Retina (tissue), 1 donor: ENCODE data around the gene GRAP.

Source experiments
- DNase-seq: peaks from one replicate; pipeline ENCODE4 v3.0.0-alpha.2; 2016

GRAP gene

DNA sequence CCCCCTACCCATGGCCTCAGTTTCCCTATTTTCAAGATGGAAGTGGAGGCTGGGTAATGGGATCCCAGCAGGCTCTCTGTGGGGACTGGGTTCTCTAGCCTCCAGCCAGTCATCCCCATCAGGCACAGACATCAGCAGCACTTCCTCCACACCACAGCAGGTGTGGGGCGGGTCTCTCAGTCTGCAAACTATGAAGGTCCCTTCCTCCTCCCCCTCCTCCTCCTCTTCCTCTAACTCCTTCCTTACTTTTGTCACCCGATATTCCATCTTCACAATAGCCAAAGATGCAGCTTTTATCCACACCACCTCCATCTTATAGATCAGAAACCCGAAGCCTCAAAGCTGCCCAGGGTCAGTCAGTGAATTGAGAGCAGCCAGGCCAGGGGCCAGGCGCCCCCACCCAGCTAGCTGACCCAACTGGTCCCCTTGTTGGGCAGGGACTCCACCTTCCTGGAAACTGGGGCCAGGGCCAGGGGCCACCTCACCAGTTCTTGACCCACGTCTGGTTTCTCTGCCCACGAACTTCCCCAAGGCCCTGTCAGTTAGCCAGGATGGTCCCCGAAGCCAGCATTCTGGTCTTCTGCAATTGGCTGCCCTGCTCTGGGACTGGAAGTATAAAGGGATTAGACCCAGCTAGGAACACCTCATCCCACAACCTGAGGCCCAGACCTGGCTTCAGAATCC is 44.7 kb downstream of the GRAP start:
- no peak for DNase-seq

DNA sequence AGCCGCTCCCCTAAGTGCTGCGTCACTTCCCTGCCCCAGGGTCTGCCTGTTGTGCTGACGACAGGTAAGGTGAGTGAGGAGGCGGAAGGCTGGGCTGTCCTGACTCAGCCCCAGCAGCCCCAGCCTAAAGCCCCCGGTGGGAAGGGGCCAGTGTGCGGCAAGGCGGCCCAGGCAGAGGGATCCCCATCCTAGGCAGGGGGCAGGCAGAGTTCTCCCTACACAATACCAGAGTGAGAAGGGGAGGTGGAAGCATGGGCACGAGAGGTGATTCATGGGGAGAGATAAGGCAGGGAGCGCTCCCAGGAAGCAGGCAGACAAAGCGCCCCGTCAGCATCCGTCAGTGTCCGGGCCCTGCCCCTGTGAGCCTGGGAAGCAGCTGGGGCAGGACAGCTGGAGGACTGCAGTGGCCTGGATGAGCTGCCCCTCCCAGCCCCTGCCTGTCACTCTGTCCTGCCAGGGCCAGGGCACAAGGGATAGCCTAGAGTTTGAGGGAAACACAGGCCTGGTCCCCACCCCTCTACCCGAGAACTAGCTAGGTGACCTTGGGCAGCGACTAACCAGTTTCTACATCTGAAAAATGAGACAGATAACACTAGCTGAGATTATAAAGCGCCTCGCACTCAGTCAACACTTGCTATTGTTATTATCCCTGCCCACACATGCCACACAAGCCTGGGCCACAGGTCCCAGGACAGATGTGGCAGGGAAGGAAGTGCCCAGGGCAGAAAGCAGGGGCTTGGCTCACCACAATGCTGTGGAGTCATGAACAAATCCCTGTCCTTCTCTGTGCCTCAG is 46.0 kb downstream of the GRAP start:
- no peak for DNase-seq

DNA sequence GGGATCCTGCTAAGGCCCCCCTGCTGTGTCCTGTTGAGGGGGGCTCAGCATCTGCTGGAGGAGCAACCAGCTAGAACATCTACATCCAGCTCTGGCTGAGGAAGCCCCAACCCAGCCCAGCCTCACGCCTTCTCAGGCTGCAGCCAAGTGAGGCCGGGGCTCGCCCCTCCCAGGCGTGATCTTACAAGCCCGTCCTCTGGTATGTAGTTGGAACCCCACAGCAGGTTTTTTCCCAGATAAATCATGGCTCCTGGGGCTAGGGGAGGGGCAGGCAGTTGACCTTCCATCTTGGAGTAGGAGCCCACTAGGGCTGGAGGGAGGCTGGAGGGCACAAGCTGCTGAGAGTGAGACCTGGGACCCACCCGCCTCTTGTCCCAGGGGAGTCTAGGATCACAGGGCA is 46.8 kb downstream of the GRAP start:
- DNase-seq = no peak

DNA sequence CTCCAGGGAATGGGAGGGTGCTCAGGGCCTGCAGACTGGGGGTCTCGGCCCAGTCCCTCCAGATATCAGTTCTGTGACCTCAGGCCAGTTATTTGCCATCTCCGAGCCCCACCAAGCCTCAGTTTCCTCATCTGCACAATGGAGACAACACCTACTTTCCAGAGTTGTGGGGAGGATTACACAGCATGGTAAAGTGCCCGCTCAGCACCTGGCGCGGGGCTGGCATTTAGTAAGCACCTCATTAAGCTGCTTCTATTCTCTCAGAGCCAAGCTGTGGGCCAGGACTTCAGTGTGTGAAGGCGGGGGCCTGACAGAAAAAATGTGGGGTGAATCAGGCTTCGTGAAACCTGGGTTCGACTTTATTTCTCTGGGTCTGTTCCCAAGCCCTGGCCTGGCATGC is 47.4 kb downstream of the GRAP start:
- DNase-seq = no peak

DNA sequence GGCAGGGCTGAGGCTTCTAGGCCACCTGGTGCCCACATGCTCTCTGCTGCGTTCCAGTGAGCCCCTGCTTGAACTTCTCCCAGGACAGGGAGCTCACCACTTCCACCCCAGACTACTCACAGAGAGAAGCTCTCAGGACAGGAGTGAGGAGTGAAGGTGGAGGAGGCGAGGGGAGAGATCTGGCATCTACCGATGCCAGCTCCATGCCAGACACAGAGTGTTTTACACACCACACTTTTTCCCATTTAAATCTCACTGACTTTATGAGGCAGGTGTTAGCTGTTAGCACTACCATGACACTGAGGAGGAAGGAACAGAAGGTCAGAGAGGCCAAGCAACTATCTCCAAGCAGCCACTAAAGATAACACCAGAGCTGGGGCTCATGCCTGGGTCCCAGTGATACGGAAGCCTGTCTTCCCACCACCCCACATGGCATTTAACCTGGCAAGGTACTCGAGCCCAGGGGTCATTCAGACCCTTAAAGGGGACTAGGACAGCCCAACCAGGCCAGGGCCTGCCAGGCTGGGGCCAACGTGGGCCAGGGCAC is 49.0 kb downstream of the GRAP start:
- DNase-seq = no peak

DNA sequence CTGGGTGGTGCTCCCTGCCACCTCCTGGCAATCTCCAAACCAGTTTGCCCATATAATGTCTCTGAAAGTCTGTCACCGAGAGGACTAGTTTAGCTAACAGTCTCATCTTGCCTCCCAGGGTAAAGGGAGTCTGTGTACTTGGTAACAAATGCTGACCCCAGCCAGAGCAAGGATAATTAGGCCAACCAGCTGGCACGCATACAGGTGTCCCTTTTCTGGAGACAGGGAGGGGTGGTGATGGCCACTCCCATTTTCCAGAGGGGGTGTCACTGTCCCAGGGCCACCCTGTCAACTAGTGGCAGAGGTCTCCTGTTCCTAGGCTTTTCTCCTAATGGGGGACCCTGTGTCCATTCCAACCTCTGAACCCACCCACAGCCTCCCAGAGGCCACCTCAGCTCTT is 50.3 kb downstream of the GRAP start:
- DNase-seq = no peak

DNA sequence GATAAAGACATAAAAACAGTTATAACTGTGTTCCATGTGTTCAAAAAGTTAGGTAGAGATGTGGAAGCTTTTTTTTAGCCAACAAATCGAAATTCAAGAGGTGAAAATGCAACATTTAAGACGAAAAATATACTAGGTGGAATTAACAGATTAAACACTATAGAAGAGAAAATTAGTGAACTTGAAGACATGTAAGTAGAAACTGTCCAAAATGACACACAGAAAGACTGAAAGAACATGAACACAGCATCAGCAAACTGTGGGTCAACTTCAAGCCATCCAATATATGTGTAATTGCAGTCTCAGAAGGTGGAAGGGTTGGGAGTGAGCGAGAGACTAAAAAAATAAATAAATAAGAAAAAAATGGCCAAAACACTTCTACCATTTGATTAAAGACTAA is 51.5 kb downstream of the GRAP start:
- no peak for DNase-seq

DNA sequence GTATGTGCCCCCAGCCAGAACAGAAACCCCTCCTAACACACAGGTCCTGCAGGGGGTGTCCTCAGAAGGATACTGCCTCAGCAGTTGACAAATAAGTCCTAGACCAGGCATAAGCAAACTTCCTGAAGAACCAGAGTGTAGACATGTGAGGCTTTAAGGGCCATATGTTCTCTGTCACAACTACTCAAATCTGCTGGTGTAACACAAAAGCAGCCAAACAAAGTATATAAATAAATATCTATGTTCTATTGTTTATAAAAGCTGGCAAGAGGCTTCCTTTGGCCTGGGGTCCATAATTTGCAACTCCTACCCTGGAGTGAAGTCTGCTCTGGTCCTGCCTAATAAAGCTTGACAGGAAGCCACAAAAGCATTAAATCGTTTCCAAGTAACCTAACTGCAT is 52.1 kb downstream of the GRAP start:
- no peak for DNase-seq

DNA sequence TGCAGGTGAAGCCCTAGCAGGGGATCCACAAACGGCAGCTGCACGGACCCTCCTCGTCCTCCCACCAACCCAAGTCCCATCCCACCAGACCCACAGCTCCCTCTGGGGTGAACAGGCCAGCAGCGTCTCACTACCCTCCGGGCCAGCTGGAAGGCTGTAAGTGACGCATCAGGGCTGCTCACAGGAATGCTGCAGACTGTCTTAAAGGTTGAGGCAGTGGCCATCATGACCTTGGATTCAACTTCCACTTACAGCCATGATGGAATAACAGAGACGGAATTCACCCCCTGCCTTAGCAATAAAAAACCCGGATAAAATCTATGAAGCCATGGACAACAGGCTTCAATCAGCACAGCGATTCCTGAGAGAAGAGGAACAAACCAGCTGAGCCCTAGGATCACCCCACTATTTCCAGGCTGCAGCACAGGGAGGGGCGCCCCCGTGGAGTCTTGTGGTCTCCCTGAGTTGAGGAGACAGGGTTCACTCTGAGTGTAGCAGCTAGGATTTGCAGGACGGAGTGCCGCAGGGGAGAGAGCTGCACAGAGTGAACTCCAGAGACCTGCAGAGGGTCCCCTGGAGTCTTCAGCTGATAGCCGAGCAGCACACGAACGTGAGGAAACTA is 52.7 kb downstream of the GRAP start:
- no peak for DNase-seq

DNA sequence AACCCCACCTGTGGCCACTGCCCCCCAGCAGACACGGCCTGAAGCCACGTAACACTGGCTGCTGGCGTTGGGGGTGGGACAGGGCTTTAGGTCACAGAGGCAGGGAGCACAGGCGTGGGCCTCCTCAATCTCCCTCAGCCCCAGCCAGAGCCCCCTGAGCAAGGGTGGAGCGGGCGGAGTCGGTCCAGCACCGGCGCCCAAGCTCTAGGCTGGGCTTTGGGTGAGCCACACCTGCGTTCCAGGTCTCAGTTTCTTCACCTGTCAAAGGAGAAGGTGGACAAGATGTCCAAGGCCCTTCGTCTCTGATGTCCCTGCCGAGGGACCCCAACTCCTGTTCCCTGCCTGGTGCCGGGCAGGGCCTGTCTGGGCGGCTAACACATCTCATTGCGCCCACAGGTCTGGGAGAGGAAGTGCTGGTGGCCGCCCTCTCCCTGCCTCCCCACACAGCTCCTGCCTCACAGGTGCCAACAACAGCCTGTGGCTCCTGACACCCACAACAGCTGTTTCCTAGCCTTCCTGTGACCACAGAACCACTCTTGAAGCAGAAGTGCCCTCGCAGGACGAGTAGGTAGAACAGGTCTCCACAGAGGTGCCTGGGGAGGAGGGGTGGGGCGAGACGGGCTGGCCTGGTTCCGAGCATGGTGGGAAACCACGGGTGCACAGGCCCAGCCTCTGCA is 54.2 kb downstream of the GRAP start:
- DNase-seq = no peak

DNA sequence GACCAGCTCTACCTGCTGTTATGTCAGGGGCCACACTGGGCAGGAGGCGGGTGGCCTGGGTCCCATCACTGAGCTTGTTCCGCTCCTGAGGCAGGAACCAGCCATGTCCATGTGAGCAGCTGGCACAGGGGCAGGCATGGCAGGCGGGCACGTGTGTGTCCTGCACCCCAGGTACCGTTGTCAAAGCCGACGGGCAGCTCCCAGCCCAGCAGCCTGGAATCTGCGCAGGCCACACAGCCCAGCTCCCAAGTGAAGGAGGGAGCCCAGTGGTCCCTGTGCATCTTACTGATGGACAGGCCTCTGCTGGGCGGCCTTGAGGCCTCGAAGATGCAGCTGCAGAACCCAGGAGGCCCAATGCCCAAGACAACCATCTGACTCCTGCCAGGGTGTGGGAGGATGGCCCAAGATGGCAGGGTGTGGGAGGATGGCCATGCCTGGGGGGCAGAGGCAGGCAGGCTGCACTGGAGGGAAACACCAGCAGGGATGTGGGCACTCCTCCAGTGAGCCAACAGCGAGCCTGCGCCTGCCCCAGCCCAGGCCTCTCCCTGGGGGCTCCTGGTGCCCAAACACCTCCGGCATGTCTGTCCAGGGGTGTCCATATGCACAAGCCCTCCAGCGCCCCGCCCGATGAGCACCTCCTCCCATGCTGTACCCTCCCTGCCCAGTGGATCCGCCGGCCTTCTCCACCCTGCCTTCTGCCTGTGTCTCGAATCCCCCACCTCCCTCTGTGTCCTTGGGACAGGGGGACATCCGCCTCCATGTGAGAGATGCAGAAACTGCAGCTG is 55.0 kb downstream of the GRAP start:
- no peak for DNase-seq

DNA sequence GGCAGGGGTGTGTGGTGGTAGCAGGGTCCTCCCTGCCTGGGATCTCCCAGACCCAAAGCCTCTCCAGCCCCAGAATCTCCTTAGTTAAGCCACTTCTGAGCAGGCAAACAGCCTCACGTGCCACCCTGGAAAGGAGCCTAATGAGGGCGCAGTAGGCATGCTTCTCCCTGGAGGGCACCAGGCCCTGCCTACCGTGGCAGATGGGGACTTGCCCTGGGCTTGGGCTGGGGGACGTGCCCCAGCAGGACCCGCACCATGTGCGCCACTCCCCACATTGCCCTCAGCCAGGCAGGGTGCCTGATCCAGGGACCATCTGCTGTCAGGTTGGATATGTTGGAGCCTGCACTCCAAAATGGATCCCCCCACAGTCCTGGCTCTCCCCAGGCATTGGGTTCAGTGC is 56.4 kb downstream of the GRAP start:
- no peak for DNase-seq

DNA sequence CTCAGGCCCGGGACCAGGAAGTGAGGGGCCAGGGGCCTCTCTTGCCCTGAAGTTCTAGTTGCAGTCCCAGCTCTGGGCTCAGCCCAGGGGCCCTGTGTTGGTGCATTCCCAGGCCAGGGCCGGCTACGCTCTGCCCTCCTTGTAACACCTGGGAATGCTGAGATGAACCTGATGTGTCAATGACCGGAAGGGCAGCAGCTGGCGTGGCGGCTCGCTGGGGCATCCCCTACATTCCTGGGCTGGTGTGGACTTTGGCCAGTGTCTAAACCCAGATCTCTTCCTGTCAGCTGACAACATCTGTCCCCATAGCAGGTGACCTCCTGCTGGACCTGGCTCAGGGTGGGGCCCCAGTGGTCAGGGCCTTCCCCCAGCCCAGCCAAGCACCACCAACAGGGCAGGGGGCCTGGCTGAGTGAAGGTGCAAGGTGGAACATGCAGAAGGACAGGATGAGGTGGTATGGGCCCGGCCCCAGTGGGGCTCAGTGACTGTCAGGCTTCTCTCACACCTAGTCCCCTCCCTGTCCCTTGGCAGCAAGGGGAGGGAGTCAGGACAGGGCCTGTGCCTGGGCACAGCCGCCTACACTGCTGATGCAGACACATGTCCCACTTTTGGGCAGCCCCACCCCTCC is 58.1 kb downstream of the GRAP start:
- DNase-seq = no peak

DNA sequence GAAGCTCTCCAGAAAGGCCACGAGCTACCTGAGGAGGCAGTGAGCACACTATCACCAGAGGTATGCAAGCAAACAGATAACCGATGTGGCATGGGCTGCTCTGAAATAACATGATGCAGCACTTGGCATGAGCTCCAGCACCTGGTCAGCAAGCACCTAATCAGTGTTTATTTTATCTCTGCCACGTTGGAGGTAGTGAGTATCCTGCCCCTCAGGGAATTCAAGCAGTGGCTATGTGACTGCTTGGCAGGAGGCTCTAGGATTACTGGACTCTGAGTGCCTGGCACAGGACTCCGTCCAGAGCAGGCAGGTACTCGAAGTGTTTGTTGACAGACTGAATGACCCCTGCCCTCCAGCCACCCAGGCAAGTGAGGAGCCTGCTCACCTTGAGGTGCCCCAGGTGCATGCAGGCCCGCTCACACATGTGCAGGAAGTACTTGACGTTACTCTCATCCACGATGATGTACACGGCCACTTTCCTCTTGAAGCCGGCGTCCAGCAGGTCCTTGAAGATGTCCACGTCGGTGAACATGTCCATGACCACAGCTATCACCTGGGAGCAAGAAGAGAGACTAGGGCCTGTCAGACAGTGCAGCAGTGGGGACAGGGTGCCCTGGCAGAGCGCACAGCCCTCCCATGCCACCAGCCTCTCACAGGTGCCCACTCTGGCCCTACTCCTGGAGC is 58.8 kb downstream of the GRAP start:
- no peak for DNase-seq

DNA sequence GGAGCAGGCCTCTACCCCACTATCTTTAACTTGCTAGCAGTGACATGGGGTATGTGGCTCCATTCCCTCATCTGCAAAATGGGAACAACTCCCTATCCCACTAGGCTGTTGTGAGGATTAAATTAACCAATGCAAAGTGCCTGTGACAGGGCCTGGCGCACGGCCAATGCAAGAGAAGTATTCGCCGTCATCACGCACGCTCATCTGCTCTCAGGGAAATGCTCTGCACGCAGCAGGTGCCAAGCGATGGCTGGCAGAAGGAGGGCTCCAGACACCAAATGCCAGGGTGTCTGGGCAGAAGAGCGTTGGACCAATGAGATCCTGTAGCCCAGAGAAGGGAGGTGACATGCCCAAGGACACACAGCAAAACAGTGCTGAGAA is 59.5 kb downstream of the GRAP start:
- DNase-seq = no peak

DNA sequence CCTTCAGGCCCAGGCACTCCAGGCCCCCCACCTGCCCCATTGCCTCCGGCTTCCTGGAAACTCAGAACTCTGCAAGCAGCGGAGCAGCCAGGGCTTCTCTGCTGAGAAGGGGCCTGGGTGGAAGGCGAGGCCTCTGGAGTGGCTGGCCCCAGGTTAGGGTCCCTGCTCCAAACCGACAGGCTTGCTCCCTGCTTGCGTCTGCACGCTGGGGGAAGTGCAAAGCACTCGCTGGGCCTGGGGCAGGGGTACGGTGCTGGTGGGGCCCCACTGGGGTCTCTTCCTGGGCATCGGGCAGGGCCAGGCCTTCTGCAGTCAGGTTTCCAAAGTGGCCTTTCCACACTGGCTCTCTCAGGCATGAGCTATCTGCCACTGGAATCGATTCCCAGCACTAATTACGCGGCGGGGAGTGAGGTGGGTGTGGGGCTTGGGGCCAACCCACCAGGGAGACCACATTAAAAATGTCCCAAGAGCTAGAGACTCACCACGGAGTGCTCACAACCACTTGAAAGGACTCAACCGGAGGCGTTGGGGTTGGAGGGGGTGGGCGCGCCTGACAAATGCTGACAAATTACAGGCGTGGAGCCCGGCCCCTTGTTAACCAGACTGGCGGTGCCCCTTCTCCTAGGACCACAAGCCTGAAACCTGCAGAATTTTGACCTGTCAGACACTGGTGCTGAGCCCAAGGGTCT is 60.1 kb downstream of the GRAP start:
- DNase-seq = no peak

DNA sequence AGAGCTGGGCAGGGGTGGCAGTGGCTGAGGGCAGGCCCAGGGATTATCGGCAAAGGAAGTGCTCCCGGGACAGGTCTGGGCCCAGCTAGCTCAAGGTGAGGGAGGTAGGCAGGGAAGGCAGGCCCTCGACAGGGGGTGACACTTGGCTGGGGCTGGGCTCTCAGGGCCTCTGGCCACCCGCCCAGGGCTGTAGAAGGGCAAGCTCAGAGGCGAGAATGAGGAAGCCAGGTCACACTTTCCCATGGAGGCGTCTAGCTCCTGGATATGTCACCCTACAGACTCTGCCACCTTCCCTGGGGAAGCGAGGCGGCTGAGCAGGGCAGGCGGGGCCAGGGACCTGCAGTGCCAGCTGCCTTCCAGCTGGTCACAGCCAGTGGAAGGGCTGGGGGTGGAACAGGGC is 61.3 kb downstream of the GRAP start:
- no peak for DNase-seq

DNA sequence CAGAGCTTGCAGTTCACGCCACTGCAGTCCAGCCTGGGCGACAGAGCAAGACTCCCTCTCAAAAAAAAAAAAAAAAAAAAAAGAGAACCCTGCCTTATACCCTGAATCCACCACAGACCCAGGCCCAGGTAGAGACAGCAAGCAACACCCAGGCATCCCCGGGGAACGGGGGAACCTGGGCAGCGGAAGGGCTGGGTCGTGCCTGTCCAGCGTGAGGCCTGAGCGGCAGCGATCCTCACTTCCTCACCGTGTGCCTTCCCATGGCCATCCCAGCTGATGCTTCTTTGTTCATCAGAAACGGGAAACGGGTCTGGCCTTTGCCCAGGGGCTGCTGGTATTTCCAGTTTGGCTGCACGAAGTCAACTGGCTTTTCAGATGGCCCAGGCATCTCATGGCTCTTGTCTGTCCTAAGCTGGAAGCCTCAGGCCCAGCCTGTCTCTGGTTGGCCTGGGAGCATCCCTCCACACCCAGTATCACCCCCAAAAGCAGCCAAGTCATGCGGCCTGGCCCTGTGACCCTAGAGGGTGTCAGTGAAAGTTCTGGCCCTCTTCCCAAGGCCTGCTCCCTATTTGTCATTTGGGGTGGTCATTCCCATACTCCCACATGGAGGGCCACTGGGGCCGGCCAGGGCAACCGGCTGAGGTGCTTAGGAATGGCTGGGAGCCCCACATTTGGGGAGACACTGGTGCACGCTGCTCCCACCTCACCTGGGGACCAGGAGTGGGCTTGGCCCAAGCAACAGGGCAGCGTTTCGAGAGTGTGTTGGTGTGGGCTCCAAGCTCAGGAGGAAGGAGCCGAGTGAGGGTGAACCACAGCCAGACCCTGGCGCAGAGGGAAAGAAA is 62.3 kb downstream of the GRAP start:
- DNase-seq = no peak

DNA sequence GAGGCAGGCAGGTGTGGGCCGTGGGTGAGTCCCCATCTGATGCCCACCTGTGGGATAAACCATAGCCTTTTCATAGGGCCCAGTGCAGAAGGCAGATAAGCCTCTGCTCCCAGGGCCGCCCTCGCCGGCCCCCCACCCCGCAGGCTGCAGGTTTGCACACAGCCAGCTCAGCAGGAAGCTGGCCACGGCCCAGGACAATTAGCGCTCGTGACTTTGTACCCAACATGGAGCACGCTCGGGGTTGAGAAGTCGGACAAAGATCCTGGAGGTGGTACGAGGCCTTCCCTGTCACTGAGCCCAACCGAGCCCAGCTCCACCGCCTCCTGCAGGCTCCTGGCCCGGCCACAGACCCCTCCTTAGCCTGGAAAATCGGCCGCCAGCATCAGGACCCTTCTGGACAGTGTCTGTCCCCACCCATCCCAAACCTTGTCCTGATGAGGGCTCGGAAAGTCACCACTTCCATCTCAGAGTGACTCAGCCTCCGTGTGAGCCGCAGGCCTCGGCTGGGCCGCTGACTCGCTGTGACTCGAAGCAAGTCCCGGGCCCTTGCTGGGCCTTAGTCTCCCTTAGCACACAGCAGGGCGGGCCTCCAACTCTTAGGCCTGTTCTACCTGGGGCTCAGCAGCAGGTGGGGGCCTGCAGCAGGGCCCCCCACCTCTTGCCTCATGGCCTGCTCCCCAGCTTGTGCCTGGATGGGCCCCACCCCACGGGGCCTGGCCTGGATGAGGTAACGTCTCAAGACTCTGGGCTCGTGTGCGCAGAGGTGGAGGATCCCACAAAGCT is 64.9 kb downstream of the GRAP start:
- DNase-seq = no peak
